GM18870 (cell line): Measurements from ENCODE around the gene HBM.
"Not testable (repeated sequence)": the region's sequence is repeated elsewhere in the genome, so short reads cannot be mapped to it uniquely, and the experiment has no call there.

Experiments
- ATAC-seq: cut with Tn5 transposase; IDR thresholded peaks from one replicate; pipeline ENCODE4 v1.9.1; 2021; ENCODE audit warnings: moderate library complexity; ENCODE audit not compliant: unreplicated experiment

The HBM gene

DNA sequence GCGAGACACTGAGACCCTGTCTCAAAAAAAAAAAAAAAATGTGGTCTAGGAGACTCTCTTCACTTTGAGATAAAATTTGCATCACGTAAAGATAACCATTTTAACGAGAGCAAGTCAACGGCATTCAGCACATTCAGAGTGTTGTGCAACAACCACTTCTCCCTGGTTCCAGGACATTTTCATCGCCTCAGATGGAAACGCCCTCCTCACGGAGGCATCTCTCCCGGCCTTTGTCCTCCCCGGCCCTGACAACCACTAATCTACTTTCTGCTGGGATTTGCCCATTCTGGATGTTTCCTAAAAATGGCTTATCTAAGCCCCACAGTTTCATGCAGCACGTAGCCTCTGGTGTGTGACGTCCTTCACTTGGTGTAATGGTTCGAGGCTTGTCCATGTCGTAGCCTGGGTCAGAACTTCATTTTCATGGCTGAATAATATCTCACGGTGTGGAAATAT, 21.0 kb upstream of the HBM start:
- ATAC-seq = no peak

DNA sequence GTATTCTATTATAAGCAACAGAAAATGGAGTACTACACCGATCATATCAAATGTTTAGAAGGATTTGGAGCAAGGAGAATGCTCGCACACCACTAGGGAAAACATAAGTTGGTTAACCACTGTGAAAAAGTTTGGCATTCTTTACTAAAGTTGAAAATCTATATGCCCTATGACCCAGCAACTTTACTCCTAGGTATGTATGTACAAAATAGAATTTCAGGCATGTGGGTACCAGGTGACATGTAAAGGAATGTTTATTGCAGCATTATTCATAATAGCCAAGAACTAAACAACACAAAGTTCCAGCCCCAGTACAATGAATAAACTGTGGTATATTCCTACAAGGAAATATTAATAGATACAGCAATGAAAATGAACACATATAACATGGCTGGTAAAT, 19.1 kb upstream of the HBM start:
- ATAC-seq = no peak

- no peak for ATAC-seq
These were observed 16.6 kb upstream of the HBM start for GRCh38 chr16:149024-149660.

DNA sequence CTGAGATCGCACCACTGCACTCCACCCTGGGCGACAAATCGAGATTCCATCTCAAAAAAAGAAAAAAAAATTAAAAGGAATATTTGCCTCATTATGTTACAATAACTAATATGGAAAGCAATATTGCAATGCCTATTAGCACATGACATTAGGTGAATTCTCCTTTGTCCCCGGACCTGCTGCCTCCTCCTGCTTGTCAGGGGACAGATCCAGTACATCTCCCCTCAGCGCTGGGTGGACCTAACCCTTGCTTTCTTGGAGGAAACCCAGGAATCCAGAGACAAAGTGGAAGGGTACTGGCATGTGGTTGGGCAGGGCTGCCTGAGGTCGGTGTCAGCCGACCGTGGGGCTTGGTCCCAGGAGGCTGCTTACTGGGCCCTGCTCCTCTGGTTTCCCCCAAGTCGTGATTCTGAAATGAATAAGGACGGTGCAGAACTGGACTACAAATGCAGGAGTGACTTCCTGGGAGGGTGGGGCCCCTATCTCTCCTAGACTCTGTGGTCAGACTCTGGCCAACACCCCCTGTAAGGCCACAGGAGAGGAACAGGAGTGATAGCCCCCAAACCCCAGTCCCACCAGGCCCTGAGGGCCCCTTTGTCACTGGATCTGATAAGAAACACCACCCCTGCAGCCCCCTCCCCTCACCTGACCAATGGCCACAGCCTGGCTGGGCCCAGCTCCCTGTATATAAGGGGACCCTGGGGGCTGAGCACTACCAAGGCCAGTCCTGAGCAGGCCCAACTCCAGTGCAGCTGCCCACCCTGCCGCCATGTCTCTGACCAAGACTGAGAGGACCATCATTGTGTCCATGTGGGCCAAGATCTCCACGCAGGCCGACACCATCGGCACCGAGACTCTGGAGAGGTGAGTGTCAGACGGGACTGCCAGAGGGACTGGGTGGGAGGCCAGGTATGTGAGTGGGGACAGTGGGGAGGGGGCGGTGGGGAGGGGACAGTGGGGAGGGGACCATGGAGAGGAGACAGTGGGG, 13.3 kb upstream of the HBM start, which contains the start of gene HBZ:
Gene HBZ, plus strand, starts transcription at position 504 of the 988 bp plus-strand sequence. Its CDS starts 266 bp downstream, at position 770.
- ATAC-seq = no peak

GRCh38 chr16:153129-153521, 12.7 kb upstream of the HBM start:
- ATAC-seq = not testable (repeated sequence)

DNA sequence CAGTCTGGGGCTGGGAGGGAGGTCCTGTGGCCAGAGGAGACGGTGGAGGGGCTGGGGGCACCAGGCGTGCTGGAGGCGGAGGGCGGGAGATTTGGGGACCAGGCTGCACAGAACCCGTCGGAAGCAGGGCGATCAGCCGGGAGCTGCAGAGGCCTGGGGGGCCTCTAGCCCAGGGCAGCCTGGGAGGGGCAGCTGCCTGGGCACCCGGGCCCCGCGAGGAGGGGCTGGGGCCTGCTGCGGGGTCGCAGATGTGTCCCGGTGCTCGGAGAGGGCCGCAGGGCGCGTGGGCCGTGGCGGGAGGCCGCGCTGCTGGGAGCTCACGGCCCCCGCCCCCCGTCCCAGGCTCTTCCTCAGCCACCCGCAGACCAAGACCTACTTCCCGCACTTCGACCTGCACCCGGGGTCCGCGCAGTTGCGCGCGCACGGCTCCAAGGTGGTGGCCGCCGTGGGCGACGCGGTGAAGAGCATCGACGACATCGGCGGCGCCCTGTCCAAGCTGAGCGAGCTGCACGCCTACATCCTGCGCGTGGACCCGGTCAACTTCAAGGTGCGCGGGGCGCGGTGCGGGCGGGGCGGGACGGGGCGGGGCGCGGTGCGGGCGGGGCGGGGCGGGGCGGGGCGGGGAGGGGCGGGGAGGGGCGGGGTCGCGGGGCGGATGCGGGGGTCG, 12.1 kb upstream of the HBM start:
- not testable (repeated sequence) for ATAC-seq

DNA sequence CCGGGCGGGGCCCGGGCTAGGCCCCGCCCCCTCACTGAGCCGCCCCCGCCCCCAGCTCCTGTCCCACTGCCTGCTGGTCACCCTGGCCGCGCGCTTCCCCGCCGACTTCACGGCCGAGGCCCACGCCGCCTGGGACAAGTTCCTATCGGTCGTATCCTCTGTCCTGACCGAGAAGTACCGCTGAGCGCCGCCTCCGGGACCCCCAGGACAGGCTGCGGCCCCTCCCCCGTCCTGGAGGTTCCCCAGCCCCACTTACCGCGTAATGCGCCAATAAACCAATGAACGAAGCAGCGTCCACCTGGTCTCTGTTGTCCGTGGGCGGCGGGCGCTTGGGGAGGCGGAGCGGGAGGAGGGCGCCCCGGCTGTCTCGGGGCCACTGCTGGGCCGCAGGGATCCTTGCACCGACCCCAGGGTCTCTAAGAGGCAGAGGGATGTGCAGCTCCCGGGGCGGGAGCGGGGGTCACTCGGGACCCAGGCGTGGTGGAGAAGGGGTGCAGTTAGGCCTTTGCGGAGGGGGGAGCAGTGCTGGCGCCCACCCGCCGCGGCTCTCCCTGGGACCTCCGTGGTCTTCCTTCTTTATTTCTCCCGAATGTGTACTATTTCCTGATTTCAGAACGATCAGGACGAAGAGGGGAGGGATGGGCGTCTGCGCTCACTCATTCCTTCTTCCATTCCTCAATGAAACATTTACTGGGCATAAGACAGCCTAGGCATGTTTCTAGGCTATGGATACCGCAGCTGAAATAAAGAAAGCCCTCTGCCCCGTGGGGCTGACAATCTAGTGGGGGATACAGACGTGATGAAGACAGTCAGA, 11.4 kb upstream of the HBM start:
- no peak for ATAC-seq

- no peak for ATAC-seq
These were observed 10.8 kb upstream of the HBM start for GRCh38 chr16:155031-155398.

- ATAC-seq = no peak
These were observed 6.5 kb upstream of the HBM start for GRCh38 chr16:159136-159849.

GRCh38 chr16:160242-160641, 5.5 kb upstream of the HBM start:
- ATAC-seq = not testable (repeated sequence)

- ATAC-seq = no peak
These were observed 5.0 kb upstream of the HBM start for GRCh38 chr16:160691-161190.

DNA sequence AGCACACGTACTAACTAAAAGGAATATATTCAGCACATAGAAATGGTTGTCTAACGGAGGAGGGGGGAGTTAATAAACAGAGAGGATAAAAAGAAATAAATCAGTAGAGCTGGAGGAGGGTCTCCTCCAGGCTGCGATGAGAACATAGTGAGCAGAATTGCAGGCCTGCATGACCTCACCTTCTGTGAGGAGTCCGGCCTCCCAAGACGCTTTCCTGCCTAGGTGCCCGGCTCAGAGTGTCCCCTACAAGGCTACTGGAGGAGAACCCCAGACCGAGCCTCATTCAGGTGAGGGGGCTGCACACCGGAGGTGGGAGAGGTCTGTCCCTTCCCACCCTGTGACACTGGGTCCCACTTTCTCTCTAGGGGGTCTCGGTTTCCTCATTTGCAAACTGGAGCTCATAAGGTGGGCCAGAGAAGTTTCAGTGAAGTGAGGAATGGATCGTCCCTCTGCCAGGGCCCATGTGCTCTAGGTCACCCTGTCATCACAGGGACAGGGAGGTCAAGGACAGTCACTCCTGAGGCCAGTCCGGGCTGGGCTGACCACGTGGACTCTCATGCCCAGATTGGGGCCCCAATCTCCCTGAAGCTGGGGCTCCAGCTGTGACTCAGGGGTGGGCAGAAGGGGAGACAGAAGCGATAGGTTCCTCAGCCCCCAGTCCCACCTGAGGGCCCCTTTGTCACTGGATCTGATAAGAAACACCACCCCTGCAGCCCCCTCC, 3.3 kb upstream of the HBM start:
- no peak for ATAC-seq

DNA sequence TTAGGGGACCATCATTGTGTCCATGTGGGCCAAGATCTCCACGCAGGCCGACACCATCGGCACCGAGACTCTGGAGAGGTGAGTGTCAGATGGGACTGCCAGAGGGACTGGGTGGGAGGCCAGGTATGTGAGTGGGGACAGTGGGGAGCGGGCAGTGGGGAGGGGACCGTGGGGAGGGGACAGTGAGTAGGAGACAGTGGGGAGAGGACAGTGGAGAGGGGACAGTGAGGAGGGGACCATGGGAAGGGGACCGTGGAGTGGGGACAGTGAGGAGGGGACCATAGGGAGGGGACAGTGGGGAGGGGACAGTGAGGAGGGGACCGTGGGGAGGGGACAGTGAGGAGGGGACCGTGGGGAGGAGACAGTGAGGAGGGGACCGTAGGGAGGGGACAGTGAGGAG, 2.6 kb upstream of the HBM start:
- ATAC-seq = not testable (repeated sequence)

DNA sequence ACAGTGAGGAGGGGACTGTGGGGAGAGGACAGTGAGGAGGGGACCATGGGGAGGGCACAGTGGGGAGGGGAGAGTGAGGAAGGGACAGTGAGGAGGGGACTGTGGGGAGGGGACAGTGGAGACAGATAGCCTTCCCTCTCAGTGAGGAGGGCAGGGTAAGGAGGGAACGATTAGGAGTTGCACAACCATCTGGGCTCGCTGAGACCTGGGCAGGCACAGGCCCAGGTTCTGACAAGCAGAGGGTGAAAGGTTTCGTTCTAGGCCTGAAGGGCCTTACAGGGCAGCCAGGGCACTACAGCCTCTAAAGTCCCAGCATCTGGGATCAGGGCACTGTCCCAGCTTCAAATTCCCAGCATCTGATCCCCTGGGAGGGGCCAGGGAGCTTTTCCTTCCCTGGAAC, 2.1 kb upstream of the HBM start:
- not testable (repeated sequence) for ATAC-seq

DNA sequence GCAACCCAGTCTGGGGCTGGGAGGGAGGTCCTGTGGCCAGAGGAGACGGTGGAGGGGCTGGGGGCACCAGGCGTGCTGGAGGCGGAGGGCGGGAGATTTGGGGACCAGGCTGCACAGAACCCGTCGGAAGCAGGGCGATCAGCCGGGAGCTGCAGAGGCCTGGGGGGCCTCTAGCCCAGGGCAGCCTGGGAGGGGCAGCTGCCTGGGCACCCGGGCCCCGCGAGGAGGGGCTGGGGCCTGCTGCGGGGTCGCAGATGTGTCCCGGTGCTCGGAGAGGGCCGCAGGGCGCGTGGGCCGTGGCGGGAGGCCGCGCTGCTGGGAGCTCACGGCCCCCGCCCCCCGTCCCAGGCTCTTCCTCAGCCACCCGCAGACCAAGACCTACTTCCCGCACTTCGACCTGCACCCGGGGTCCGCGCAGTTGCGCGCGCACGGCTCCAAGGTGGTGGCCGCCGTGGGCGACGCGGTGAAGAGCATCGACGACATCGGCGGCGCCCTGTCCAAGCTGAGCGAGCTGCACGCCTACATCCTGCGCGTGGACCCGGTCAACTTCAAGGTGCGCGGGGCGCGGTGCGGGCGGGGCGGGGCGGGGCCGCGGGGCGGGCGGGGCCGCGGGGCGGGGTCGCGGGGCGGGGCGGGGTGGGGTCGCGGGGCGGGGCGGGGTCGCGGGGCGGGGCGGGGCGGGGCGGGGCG, 1.5 kb upstream of the HBM start:
- ATAC-seq = not testable (repeated sequence)

DNA sequence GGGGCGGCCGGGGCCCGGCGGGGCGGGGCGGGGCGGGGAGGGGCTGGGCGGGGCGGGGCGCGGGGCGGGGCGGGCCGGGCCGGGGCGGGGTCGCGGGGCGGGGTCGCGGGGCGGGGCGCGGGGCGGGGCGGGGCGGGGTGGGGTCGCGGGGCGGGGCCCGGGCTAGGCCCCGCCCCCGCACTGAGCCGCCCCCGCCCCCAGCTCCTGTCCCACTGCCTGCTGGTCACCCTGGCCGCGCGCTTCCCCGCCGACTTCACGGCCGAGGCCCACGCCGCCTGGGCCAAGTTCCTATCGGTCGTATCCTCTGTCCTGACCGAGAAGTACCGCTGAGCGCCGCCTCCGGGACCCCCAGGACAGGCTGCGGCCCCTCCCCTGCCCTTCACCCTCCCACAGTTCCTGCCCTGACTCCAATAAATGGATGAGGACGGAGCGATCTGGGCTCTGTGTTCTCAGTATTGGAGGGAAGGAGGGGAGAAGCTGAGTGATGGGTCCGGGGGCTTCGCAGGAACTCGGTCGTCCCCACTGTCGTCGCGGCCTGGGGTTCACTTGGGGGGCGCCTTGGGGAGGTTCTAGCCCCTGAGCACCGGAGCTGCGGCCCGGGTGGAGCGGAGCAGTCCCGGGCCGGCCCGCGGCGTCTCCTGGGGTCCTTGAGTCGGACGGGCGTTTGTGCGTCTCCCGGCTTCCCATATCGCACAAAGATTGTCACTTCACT, 795 bp upstream of the HBM start:
- no peak for ATAC-seq

- ATAC-seq = no peak
These were observed 770 bp downstream of the HBM start for GRCh38 chr16:166375-167121.
